Measurements from ENCODE around the gene MAST4. TPM values are rescaled to one million over a fixed set of nuclear protein-coding genes. Genes with fewer than 3 reads are reported as not detected.

MAST4 gene
- total and polyA plus RNA-seq, 2 of the 13 experiments (the other 11 are each of a cell fraction or from before 2014, with no cell fraction given), result 3.4 to 3.7 TPM

GRCh38 chr5:67061511-67061910 lies 465.3 kb downstream of the MAST4 start:
- ATAC-seq, result no peak
- no peaks in the 10 kb centered on the region for H3K27me3 ChIP-seq (ENCODE audit: control insufficient read depth in 1 of 2, insufficient read depth in 2 of 2, low read length in 2 of 2)
- WGBS (ENCODE audit: low lambda C conversion rate), result 100% methylated on average over 1 of the region's 1 CpG
- H3K27ac ChIP-seq (ENCODE audit: extremely low read length, insufficient read depth, low read length), result no peak overlapping the region
- H2AFZ ChIP-seq (ENCODE audit: low read length), result no peak overlapping the region
- no peaks in the 10 kb centered on the region for H3K79me2 ChIP-seq (ENCODE audit: insufficient read depth, low read length)
- peaks cover 7% of the 10 kb centered on the region for H3K4me1 ChIP-seq (ENCODE audit: insufficient read depth, low read length)
- H3K4me3 ChIP-seq (replicated peaks in 1 of 3; ENCODE audit: insufficient read depth in 1 of 3, low read depth in 2 of 3, low read length in 3 of 3), result no peak overlapping the region
- H3K36me3 ChIP-seq (replicated peaks in 1 of 2; ENCODE audit: control insufficient read depth in 1 of 2, insufficient read depth in 2 of 2, low read length in 2 of 2), result no peaks in the 10 kb centered on the region
- no TSS peak for BruUV-seq (replicated peaks)
- in situ Hi-C loops (cut with HindIII; ENCODE audit: extremely low pct_ligation_motif_present, low pct_unique_long_range_greater_than_20kb) (no loop called here), intact Hi-C loops (cut with micrococcal nuclease; ENCODE audit: unreplicated experiment) (no loop called here)
- no peak overlapping the region for H3K4me2 ChIP-seq (ENCODE audit: low read depth, low read length)
- no peak for DNase-seq (ENCODE audit: low spot score)
- no peak for FAIRE-seq
- no peaks in the 10 kb centered on the region for H3K9me3 ChIP-seq (ENCODE audit: low read length)
- CTCF ChIA-PET (ENCODE audit: low intra/inter-chr PET ratio, low total read pairs), result no interaction called here
- POLR2A ChIA-PET, result no interaction called here
- H3K9ac ChIP-seq (ENCODE audit: insufficient read depth, low read depth, low read length), result no peak overlapping the region
- H4K20me1 ChIP-seq (ENCODE audit: insufficient read depth, low read length), result no peaks in the 10 kb centered on the region; the same call in 1 of the 2 replicates
- TF ChIP-seq ZNF362 (CRISPR knock-in tag; IDR thresholded peaks at IDR 0.05; ENCODE audit: borderline replicate concordance) (no peak), SCMH1 (CRISPR knock-in tag; IDR thresholded peaks at IDR 0.05; ENCODE audit: borderline replicate concordance) (no peak), IRF2 (CRISPR knock-in tag; IDR thresholded peaks at IDR 0.05) (no peak), ZNF468 (CRISPR knock-in tag; IDR thresholded peaks at IDR 0.05) (no peak), ZBTB4 (CRISPR knock-in tag; IDR thresholded peaks at IDR 0.05; ENCODE audit: borderline replicate concordance) (no peak), GMEB1 (CRISPR knock-in tag; IDR thresholded peaks at IDR 0.05; ENCODE audit: borderline replicate concordance) (no peak), XBP1 (CRISPR knock-in tag; IDR thresholded peaks at IDR 0.05) (no peak), ZIK1 (CRISPR knock-in tag; IDR thresholded peaks at IDR 0.05; ENCODE audit: borderline replicate concordance, low read depth) (no peak), ZNF138 (CRISPR knock-in tag; IDR thresholded peaks at IDR 0.05; ENCODE audit: low read depth) (no peak), JUND (CRISPR knock-in tag; IDR thresholded peaks at IDR 0.05) (no peak), ZNF558 (CRISPR knock-in tag; IDR thresholded peaks at IDR 0.05; ENCODE audit: borderline replicate concordance) (no peak), CREBL2 (CRISPR knock-in tag; IDR thresholded peaks at IDR 0.05; ENCODE audit: borderline replicate concordance) (no peak), ARNT (IDR thresholded peaks at IDR 0.05) (no peak), ZKSCAN8 (CRISPR knock-in tag; IDR thresholded peaks at IDR 0.05; ENCODE audit: borderline replicate concordance) (no peak), SNAPC2 (CRISPR knock-in tag; IDR thresholded peaks at IDR 0.05) (no peak), ZNF556 (CRISPR knock-in tag; IDR thresholded peaks at IDR 0.05; ENCODE audit: borderline replicate concordance) (no peak), ZFYVE20 (CRISPR knock-in tag; IDR thresholded peaks at IDR 0.05; ENCODE audit: borderline replicate concordance, low read depth) (no peak)

Data from HepG2 (cell line).